Measurements from ENCODE around the gene UBR7. TPM values are rescaled to one million over a fixed set of nuclear protein-coding genes. Genes with fewer than 3 reads are reported as not detected.
"Not testable (repeated sequence)": the region's sequence is repeated elsewhere in the genome, so short reads cannot be mapped to it uniquely, and the experiment has no call there.

UBR7 gene, protein sequence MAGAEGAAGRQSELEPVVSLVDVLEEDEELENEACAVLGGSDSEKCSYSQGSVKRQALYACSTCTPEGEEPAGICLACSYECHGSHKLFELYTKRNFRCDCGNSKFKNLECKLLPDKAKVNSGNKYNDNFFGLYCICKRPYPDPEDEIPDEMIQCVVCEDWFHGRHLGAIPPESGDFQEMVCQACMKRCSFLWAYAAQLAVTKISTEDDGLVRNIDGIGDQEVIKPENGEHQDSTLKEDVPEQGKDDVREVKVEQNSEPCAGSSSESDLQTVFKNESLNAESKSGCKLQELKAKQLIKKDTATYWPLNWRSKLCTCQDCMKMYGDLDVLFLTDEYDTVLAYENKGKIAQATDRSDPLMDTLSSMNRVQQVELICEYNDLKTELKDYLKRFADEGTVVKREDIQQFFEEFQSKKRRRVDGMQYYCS
- total RNA-seq (2014; rRNA removed; shearing (Covaris generic)) = 59.6 and 71.9 TPM in 2 replicates

GRCh38 chr14:93206793-93207467, at the start of gene UBR7, which contains the start of gene GON7:
UBR7 (plus strand) TSS chr14:93207256; CDS start chr14:93207292, 36 bp downstream.
GON7 (minus strand) TSS chr14:93207065; CDS start chr14:93207037, 28 bp downstream.
- DNase-seq (ENCODE audit: low read depth) = peak; percentile 96

DNA sequence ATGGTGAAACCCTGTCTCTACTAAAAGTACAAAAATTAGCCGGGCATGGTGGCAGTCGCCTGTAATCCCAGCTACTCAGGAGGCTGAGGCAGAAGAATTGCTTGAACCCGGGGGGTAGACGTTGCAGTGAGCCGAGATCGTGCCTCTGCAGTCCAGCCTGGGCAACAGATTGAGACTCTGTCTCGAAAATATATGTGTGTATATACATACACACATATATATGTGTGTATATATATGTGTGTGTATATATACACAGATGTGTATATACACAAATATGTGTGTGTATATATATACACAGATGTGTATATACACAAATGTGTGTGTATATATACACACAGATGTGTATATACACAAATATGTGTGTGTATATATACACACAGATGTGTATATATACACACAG, 48.7 kb upstream of the UBR7 start:
- not testable (repeated sequence) for DNase-seq (ENCODE audit: low read depth)

GRCh38 chr14:93159625-93160352, 47.3 kb upstream of the UBR7 start:
- DNase-seq (ENCODE audit: low read depth) = not testable (repeated sequence)

GRCh38 chr14:93160353-93160801, 46.7 kb upstream of the UBR7 start:
- no peak for DNase-seq (ENCODE audit: low read depth)

- DNase-seq (ENCODE audit: low read depth) = no peak
These were observed 45.6 kb upstream of the UBR7 start for GRCh38 chr14:93161411-93161940.

DNA sequence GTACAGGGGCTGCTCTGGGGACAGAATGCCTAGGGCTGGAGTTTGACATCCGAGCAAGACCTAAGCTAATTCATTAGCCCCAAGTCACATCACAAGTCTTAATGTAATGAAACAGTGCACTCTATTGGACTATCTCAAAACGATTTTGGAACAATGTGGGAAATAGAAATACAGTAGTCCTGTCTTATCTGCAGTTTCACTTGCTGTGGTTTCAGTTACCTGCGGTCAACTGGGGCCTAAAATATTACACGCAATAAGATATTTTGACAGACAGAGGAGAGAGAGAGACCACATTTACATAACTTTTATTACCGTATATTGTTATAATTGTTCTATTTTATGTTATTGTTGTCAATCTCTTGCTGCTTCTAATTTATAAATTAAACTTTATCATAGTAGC, 43.5 kb upstream of the UBR7 start:
- DNase-seq (ENCODE audit: low read depth) = no peak

DNA sequence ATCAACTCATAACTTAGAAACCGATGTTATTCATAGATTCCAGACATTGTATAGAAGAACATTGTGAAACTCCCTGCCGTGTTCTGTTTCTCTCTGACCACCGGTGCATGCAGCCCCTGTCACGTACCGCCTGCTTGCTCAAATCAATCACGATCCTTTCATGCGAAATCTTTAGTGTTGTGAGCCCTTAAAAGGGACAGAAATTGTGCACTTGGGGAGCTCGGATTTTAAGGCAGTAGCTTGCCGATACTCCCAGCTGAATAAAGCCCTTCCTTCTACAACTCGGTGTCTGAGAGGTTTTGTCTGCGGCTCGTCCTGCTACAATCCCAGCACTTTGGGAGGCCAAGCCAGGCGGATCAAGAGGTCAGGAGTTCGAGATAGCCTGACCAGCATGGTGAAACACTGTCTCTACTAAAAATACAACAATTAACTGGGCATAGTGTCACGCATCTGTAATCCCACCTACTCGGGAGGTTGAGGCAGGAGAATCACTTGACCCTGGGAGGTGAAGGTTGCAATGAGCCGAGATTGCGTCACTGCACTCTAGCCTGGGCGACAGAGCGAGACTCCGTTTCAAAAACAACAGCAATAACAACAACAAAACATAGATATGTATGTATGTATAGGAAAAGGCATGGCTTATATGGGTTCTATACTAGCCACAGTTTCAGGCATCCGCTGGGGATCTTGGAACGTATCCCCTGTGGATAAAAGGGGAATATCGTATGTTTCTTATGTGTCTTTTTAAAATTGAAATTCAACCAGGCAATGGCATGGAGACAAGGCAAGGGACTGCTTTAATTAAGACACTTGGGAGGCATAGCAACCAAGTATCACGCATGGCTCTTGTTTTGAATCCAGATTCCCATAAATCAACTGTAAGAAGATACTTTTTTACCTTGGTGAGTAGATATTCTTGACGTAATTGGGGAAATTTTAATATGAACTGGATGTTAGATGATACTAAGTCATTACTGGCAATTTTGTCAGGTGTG, 41.5 kb upstream of the UBR7 start:
- DNase-seq (ENCODE audit: low read depth) = not testable (repeated sequence)

DNA sequence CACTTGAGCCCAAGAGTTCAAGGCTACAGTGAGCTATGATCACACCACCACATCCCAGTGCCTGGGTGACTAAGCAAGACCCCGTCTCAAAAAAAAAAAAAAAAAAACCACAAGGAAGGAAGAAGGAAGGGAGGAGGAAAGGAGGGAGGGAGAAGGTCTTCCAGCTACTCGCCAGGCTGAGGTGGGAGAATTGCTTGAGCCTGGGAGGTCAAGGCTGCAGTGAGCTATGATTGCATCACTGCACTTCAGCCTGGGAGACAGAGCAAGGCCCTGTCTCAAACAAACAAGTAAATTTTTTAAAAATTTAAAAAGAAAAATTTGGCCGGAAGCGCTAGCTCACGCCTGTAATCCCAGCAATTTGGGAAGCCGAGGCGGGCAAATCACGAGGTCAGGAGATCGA, 38.4 kb upstream of the UBR7 start:
- DNase-seq (ENCODE audit: low read depth) = not testable (repeated sequence)

DNA sequence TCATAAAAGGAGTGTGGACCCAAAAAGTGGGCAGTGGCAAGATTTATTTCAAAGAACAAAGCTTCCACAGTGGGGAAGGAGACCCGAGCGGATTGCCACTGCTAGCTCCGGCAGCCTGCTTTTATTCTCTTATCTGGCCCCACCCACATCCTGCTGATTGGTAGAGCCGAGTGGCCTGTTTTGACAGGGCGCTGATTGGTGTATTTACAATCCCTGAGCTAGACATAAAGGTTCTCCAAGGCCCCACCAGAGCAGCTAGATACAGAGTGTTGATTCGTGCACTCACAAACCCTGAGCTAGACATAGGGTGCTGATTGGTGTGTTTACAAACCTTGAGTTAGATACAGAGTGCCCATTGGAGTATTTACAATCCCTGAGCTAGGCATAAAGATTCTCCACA, 37.4 kb upstream of the UBR7 start:
- not testable (repeated sequence) for DNase-seq (ENCODE audit: low read depth)

GRCh38 chr14:93170141-93170540, 36.9 kb upstream of the UBR7 start:
- not testable (repeated sequence) for DNase-seq (ENCODE audit: low read depth)

- no peak for DNase-seq (ENCODE audit: low read depth)
These were observed 35.7 kb upstream of the UBR7 start for GRCh38 chr14:93171376-93171775.

- DNase-seq (ENCODE audit: low read depth) = no peak
These were observed 33.1 kb upstream of the UBR7 start for GRCh38 chr14:93173943-93174395.

GRCh38 chr14:93174731-93175130, 32.3 kb upstream of the UBR7 start:
- not testable (repeated sequence) for DNase-seq (ENCODE audit: low read depth)

GRCh38 chr14:93175492-93175891, 31.6 kb upstream of the UBR7 start:
- DNase-seq (ENCODE audit: low read depth) = no peak

- no peak for DNase-seq (ENCODE audit: low read depth)
These were observed 23.3 kb upstream of the UBR7 start for GRCh38 chr14:93183596-93184317.

- peak; percentile 81 for DNase-seq (ENCODE audit: low read depth)
These were observed 22.4 kb upstream of the UBR7 start, which contains the start of the genes LYSET and MOAP1 for GRCh38 chr14:93184391-93185348. LYSET (plus strand) TSS chr14:93185317; CDS start chr14:93185406, 89 bp downstream. MOAP1 (minus strand) TSS chr14:93184897; CDS start chr14:93184242, 655 bp downstream.

DNA sequence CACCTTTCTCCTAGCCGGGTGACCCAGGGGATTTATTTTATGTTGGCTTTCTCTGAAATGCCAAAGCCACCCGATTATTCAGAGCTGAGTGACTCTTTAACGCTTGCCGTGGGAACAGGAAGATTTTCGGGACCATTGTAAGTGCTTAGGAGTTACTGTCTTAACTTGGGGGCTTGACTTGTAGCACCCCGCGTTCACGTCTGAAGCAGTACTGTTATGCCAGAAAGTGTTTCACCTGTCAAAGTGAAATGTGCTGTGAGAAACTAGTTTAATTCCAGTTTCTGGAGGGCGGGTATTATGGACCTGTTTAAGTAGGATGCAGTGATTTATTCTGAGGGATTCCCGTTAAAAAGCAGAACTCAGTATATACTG, 21.7 kb upstream of the UBR7 start:
- no peak for DNase-seq (ENCODE audit: low read depth)

GRCh38 chr14:93186466-93186865, 20.6 kb upstream of the UBR7 start:
- no peak for DNase-seq (ENCODE audit: low read depth)

All from RPMI7951 (cell line).